ENCODE measurements around the gene PLSCR5.

PLSCR5 gene

DNA sequence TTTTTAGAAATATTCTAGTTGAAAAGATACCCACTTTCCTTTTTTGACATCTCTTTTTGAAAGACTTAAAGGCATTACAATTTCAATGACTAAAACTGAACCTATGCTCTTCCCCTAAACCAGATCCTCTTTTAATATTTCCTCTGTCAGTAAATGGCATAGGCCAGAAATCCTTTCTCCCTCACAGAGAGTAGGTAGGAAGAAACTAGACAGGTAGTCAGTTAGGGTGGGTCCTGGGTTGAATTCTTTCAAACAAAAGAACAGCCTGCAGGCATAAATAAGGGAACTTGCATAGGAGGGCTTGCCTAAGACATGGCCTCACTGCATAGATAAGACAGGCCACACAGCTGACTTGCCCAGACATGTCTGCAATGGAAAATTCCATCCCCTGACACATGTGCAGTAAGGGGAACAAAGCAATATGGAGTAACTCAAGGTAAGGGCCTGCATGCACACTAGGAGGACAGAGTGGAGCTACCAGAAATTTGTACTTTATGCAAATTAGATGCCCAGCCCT, 23.1 kb downstream of the PLSCR5 start:
- H3K9ac ChIP-seq (ENCODE audit: low read depth, low read length): no peak overlapping the region
- no peaks in the 10 kb centered on the region for H3K27me3 ChIP-seq (ENCODE audit: control insufficient read depth, insufficient read depth, low read length)
- H3K36me3 ChIP-seq (ENCODE audit: control insufficient read depth, insufficient read depth, low read length): no peaks in the 10 kb centered on the region
- peak overlapping the region; percentile 9 for H3K27ac ChIP-seq (ENCODE audit: low read depth, low read length)
- peak overlapping the region; percentile 6; the same call in 1 of the 2 replicates for H3K4me3 ChIP-seq (ENCODE audit: low read depth, low read length)
- peaks cover 17% of the 10 kb centered on the region for H3K4me1 ChIP-seq (ENCODE audit: control insufficient read depth, insufficient read depth, low read length)
- peaks cover 17% of the 10 kb centered on the region for H3K9me3 ChIP-seq (ENCODE audit: control insufficient read depth, insufficient read depth, low read length)

DNA sequence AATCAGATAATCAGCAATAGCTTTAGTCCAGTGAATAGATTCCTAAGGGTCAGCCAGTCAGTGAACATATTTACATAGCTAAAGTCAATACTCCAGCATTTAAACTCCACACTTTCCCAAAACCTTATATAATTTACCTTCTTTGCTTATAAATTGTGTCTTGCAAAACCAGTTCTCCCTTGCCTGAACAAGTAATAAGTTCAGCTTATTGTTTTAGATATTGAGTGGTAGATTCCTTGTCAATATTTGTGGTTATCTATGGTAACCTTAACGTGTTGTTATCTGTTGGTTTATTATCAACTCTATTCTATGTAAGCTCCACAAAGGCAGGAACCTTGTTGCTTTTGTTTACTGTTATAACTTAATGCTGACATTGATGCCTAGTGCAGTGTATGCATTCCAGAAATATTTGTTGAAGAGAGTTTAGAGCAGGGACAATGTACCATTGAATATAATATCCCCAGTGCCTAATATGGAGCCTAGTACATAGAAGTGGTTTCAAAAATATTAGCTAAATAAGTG, 24.0 kb downstream of the PLSCR5 start:
- Histone ChIP-seq H3K4me1 (ENCODE audit: control insufficient read depth, insufficient read depth, low read length) (peaks cover 17% of the 10 kb centered on the region), H3K27ac (ENCODE audit: low read depth, low read length) (no peak overlapping the region), H3K36me3 (ENCODE audit: control insufficient read depth, insufficient read depth, low read length) (no peaks in the 10 kb centered on the region), H3K9me3 (ENCODE audit: control insufficient read depth, insufficient read depth, low read length) (peaks cover 17% of the 10 kb centered on the region), H3K9ac (ENCODE audit: low read depth, low read length) (no peak overlapping the region), H3K27me3 (ENCODE audit: control insufficient read depth, insufficient read depth, low read length) (no peaks in the 10 kb centered on the region), H3K4me3 (ENCODE audit: low read depth, low read length) (no peak overlapping the region)

DNA sequence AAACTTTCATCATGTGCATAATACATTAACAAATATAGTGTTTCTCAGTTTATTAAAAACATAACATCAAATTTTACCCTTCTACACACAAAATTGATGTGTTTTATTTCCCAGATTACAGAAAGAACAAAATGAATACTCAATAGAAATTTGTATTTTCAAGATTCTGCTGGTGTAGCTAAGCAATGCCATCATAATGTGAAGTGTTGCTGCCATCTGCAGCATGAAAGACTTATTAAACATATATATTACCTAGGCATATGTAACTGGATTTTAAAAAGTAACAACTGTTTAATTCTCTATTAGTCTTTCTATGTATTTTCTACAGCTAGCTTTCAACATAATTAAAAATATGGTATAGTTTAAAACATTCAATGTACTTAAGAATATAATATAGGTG, 27.5 kb downstream of the PLSCR5 start:
- H3K9ac ChIP-seq (ENCODE audit: low read depth, low read length): no peak overlapping the region
- no peak overlapping the region for H3K27ac ChIP-seq (ENCODE audit: low read depth, low read length)
- no peaks in the 10 kb centered on the region for H3K36me3 ChIP-seq (ENCODE audit: control insufficient read depth, insufficient read depth, low read length)
- peaks cover 9% of the 10 kb centered on the region for H3K9me3 ChIP-seq (ENCODE audit: control insufficient read depth, insufficient read depth, low read length)
- H3K4me1 ChIP-seq (ENCODE audit: control insufficient read depth, insufficient read depth, low read length): no peaks in the 10 kb centered on the region
- H3K4me3 ChIP-seq (ENCODE audit: low read depth, low read length): no peak overlapping the region
- no peaks in the 10 kb centered on the region for H3K27me3 ChIP-seq (ENCODE audit: control insufficient read depth, insufficient read depth, low read length)

DNA sequence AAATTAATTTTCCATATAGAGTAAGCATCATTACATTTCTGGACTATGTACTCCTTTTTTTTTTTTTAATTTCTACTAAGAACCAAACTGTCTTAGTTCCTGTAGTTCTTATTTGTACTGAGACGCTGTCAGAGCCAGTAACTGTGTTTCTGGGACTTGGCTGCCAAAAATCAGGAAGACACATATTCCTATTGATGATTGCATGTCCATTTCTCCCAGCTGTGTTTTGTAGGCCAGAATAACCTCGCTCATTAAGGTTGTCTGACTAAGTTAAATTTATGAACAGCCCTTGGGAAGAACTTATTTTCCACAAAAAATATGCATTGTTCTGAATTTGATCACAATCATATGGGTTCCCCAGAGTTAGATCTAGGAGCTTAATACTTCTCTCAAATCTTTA, 29.5 kb downstream of the PLSCR5 start:
- Histone ChIP-seq H3K4me3 (ENCODE audit: low read depth, low read length) (no peak overlapping the region), H3K4me1 (ENCODE audit: control insufficient read depth, insufficient read depth, low read length) (no peaks in the 10 kb centered on the region), H3K36me3 (ENCODE audit: control insufficient read depth, insufficient read depth, low read length) (no peaks in the 10 kb centered on the region), H3K27me3 (ENCODE audit: control insufficient read depth, insufficient read depth, low read length) (no peaks in the 10 kb centered on the region), H3K9me3 (ENCODE audit: control insufficient read depth, insufficient read depth, low read length) (no peaks in the 10 kb centered on the region), H3K9ac (ENCODE audit: low read depth, low read length) (no peak overlapping the region), H3K27ac (ENCODE audit: low read depth, low read length) (no peak overlapping the region)

DNA sequence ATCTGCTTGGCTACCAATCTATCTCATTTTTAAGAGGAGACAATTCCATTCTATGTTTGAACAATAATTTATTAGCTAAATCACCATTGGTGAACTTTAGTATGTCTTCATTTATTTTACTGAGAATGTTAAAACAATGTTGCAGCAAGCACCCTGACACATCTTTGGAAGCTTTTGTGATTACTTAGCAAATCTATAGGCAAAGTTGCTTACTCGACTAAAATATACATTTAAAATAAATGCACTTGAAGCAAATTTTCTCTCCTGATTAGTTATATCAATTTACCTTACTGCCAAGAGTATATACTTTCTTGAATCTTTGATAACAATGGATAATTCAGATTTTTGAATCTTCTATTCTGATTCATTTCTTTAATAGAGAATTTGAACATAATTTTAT, 31.0 kb downstream of the PLSCR5 start:
- Histone ChIP-seq H3K36me3 (ENCODE audit: control insufficient read depth, insufficient read depth, low read length) (no peaks in the 10 kb centered on the region), H3K27ac (ENCODE audit: low read depth, low read length) (no peak overlapping the region), H3K4me3 (ENCODE audit: low read depth, low read length) (no peak overlapping the region), H3K9me3 (ENCODE audit: control insufficient read depth, insufficient read depth, low read length) (no peaks in the 10 kb centered on the region), H3K9ac (ENCODE audit: low read depth, low read length) (no peak overlapping the region), H3K4me1 (ENCODE audit: control insufficient read depth, insufficient read depth, low read length) (peaks cover 4% of the 10 kb centered on the region; the same call in 1 of the 2 replicates), H3K27me3 (ENCODE audit: control insufficient read depth, insufficient read depth, low read length) (no peaks in the 10 kb centered on the region)

DNA sequence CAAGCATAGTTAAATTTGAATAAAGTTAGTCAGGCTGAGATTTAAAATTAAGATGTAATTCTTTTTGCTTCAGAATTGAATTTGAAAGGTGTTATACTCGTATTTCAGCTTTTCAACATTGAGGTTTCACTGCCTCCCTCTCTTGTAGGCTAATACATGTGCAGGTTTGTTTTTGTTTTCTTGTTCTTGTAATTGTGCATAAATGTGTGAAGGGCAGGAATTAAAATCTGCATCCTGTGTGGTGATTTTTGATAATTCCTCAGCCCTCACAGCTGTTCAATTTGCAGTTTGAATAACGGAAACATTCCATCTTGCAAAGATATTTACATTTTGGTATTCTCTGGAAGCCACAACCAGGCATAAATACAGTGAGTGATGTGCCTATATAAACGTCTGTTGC, 35.8 kb downstream of the PLSCR5 start:
- Histone ChIP-seq H3K4me3 (ENCODE audit: low read depth, low read length) (no peak overlapping the region), H3K27me3 (ENCODE audit: control insufficient read depth, insufficient read depth, low read length) (no peaks in the 10 kb centered on the region), H3K9me3 (ENCODE audit: control insufficient read depth, insufficient read depth, low read length) (no peaks in the 10 kb centered on the region), H3K4me1 (ENCODE audit: control insufficient read depth, insufficient read depth, low read length) (peaks cover 7% of the 10 kb centered on the region; the same call in 1 of the 2 replicates), H3K27ac (ENCODE audit: low read depth, low read length) (no peak overlapping the region), H3K9ac (ENCODE audit: low read depth, low read length) (no peak overlapping the region), H3K36me3 (ENCODE audit: control insufficient read depth, insufficient read depth, low read length) (no peaks in the 10 kb centered on the region)

DNA sequence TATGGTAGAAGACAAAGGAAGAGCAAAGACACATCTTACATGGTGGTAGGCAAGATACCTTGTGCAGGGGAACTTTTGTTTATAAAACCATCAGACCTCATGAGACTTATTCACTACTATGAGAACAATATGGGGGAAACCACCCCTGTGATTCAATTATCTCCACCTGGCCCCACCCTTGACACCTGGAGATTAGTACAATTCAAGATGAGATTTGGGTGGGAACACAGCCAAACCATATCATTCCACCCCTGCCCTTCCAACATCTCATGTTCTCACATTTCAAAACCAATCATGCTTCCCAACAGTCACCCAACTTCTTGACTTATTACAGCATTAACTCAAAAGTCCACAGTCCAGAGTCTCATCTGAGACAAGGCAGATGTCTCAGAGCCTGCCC, 39.0 kb downstream of the PLSCR5 start:
- Histone ChIP-seq H3K4me3 (ENCODE audit: low read depth, low read length) (no peak overlapping the region), H3K9me3 (ENCODE audit: control insufficient read depth, insufficient read depth, low read length) (no peaks in the 10 kb centered on the region), H3K36me3 (ENCODE audit: control insufficient read depth, insufficient read depth, low read length) (no peaks in the 10 kb centered on the region), H3K27me3 (ENCODE audit: control insufficient read depth, insufficient read depth, low read length) (no peaks in the 10 kb centered on the region), H3K9ac (ENCODE audit: low read depth, low read length) (no peak overlapping the region), H3K27ac (ENCODE audit: low read depth, low read length) (no peak overlapping the region), H3K4me1 (ENCODE audit: control insufficient read depth, insufficient read depth, low read length) (peaks cover 7% of the 10 kb centered on the region; the same call in 1 of the 2 replicates)

DNA sequence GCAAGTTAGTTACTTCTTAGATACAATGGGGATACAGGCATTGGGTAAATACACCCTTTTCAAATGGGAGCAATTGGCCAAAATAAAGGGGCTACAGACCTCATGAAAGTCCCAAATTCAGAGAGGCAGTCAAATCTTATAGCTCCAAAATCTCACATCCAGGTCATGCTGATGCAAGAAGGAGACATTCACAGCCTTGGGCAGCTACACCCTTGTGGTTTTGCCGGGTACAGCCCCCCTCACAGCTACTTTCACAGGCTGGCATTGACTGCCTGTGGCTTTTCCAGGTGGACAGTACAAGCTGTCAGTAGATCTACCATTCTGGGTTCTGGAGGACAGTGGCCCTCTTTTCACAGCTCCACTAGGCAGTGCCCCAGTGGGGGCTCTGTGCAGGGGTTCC, 43.3 kb downstream of the PLSCR5 start:
- no peaks in the 10 kb centered on the region for H3K36me3 ChIP-seq (ENCODE audit: control insufficient read depth, insufficient read depth, low read length)
- H3K27me3 ChIP-seq (ENCODE audit: control insufficient read depth, insufficient read depth, low read length): no peaks in the 10 kb centered on the region
- no peak overlapping the region for H3K9ac ChIP-seq (ENCODE audit: low read depth, low read length)
- H3K4me1 ChIP-seq (ENCODE audit: control insufficient read depth, insufficient read depth, low read length): no peaks in the 10 kb centered on the region
- H3K27ac ChIP-seq (ENCODE audit: low read depth, low read length): no peak overlapping the region
- H3K9me3 ChIP-seq (ENCODE audit: control insufficient read depth, insufficient read depth, low read length): no peaks in the 10 kb centered on the region; the same call in 1 of the 2 replicates
- no peak overlapping the region for H3K4me3 ChIP-seq (ENCODE audit: low read depth, low read length)

DNA sequence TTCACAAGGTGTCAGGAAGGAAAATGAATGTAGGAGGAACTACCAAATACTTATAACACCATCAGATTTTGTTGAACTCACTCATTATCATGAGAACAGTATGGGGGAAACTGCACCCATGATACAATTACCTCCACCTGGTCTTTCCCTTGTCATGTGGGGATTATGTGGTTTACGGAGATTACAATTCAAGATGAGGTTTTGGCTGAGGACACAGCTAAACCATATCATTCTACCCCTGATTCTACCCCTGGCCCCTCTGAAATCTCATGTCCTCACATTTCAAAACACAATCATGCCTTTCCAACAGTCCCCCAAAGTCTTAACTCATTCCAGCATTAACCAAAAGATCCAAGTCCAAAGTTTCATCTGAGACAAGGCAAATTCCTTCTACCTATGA, 43.7 kb downstream of the PLSCR5 start:
- no peak overlapping the region for H3K4me3 ChIP-seq (ENCODE audit: low read depth, low read length)
- H3K4me1 ChIP-seq (ENCODE audit: control insufficient read depth, insufficient read depth, low read length): no peaks in the 10 kb centered on the region
- H3K27me3 ChIP-seq (ENCODE audit: control insufficient read depth, insufficient read depth, low read length): no peaks in the 10 kb centered on the region
- no peak overlapping the region for H3K27ac ChIP-seq (ENCODE audit: low read depth, low read length)
- H3K9me3 ChIP-seq (ENCODE audit: control insufficient read depth, insufficient read depth, low read length): no peaks in the 10 kb centered on the region; the same call in 1 of the 2 replicates
- H3K36me3 ChIP-seq (ENCODE audit: control insufficient read depth, insufficient read depth, low read length): no peaks in the 10 kb centered on the region
- no peak overlapping the region for H3K9ac ChIP-seq (ENCODE audit: low read depth, low read length)

DNA sequence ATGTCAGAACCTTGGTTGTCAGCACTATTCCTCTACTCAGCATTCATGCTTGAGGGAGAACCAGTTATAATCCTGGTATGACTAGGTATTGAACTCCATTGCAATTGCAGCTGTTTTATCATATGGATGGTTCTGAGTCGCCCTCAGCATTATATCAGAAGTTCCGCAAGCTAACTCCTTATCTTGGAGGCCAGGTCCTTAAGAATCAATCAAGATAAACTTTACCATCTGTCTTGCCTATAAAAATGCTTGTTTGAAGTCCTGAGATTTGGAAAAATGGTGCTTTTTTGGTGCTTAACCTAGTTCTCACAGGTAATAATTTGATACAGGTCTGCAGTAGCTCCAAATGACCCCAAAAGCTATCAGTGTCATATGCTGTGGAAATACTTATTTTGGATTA, 44.5 kb downstream of the PLSCR5 start:
- no peaks in the 10 kb centered on the region for H3K4me1 ChIP-seq (ENCODE audit: control insufficient read depth, insufficient read depth, low read length)
- H3K27ac ChIP-seq (ENCODE audit: low read depth, low read length): no peak overlapping the region
- H3K4me3 ChIP-seq (ENCODE audit: low read depth, low read length): no peak overlapping the region
- no peaks in the 10 kb centered on the region for H3K27me3 ChIP-seq (ENCODE audit: control insufficient read depth, insufficient read depth, low read length)
- H3K9ac ChIP-seq (ENCODE audit: low read depth, low read length): no peak overlapping the region
- H3K9me3 ChIP-seq (ENCODE audit: control insufficient read depth, insufficient read depth, low read length): no peaks in the 10 kb centered on the region; the same call in 1 of the 2 replicates
- no peaks in the 10 kb centered on the region for H3K36me3 ChIP-seq (ENCODE audit: control insufficient read depth, insufficient read depth, low read length)

DNA sequence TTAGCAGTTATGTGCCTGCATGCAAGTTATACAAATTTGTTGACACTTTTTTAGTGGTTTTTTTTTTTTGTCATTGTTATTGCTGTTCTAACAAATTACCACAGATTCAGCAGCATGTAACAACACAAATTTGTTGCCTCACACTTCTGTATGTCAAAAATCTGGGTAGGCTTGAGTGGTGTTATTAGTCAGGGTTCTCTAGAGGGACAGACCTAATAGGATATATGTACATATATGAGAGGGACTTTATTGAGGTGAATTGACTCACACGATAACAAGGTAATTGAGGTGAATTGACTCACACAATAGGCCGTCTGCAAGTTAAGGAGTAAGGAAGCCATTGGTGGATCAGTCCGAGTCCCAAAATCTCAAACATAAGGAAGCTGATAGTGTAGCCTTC, 45.8 kb downstream of the PLSCR5 start:
- Histone ChIP-seq H3K9ac (ENCODE audit: low read depth, low read length) (no peak overlapping the region), H3K27ac (ENCODE audit: low read depth, low read length) (no peak overlapping the region), H3K36me3 (ENCODE audit: control insufficient read depth, insufficient read depth, low read length) (no peaks in the 10 kb centered on the region), H3K9me3 (ENCODE audit: control insufficient read depth, insufficient read depth, low read length) (no peaks in the 10 kb centered on the region; the same call in 1 of the 2 replicates), H3K27me3 (ENCODE audit: control insufficient read depth, insufficient read depth, low read length) (no peaks in the 10 kb centered on the region), H3K4me1 (ENCODE audit: control insufficient read depth, insufficient read depth, low read length) (no peaks in the 10 kb centered on the region), H3K4me3 (ENCODE audit: low read depth, low read length) (no peak overlapping the region)
